ENCODE measurements around the gene ZSCAN12.
"Not testable (repeated sequence)": the region's sequence is repeated elsewhere in the genome, so short reads cannot be mapped to it uniquely, and the experiment has no call there.

ZSCAN12 gene

GRCh38 chr6:28393912-28394662 lies 5.5 kb downstream of the ZSCAN12 start:
- no peak for DNase-seq (ENCODE audit: low read depth in 2 of 2)

- DNase-seq (ENCODE audit: low read depth in 2 of 2): no peak
These were observed 8.9 kb downstream of the ZSCAN12 start for GRCh38 chr6:28390688-28391087.

GRCh38 chr6:28384143-28384533 lies 15.4 kb downstream of the ZSCAN12 start:
- DNase-seq (ENCODE audit: low read depth in 2 of 2): no peak

- peak in 1 of 2 donors; percentile 21 for DNase-seq (ENCODE audit: low read depth in 2 of 2)
These were observed 16.1 kb downstream of the ZSCAN12 start for GRCh38 chr6:28383235-28384142.

- DNase-seq (ENCODE audit: low read depth in 2 of 2): no peak
These were observed 19.2 kb downstream of the ZSCAN12 start for GRCh38 chr6:28380381-28380780.

GRCh38 chr6:28378644-28379043 lies 20.9 kb downstream of the ZSCAN12 start:
- DNase-seq (ENCODE audit: low read depth in 2 of 2): no peak

- no peak for DNase-seq (ENCODE audit: low read depth in 2 of 2)
These were observed 21.7 kb downstream of the ZSCAN12 start for GRCh38 chr6:28377879-28378278.

- DNase-seq (ENCODE audit: low read depth in 2 of 2): no peak
These were observed 25.6 kb downstream of the ZSCAN12 start for GRCh38 chr6:28373925-28374324.

GRCh38 chr6:28371706-28372451 lies 27.7 kb downstream of the ZSCAN12 start:
- DNase-seq (ENCODE audit: low read depth in 2 of 2): no peak

GRCh38 chr6:28371280-28371679 lies 28.3 kb downstream of the ZSCAN12 start:
- DNase-seq (ENCODE audit: low read depth in 2 of 2): no peak

GRCh38 chr6:28370440-28370839 lies 29.1 kb downstream of the ZSCAN12 start:
- DNase-seq (ENCODE audit: low read depth in 2 of 2): no peak

GRCh38 chr6:28369463-28369862 lies 30.1 kb downstream of the ZSCAN12 start:
- no peak for DNase-seq (ENCODE audit: low read depth in 2 of 2)

- no peak for DNase-seq (ENCODE audit: low read depth in 2 of 2)
These were observed 31.0 kb downstream of the ZSCAN12 start for GRCh38 chr6:28368522-28368921.

GRCh38 chr6:28365590-28365989 lies 34.0 kb downstream of the ZSCAN12 start:
- not testable (repeated sequence) for DNase-seq (ENCODE audit: low read depth in 2 of 2)

GRCh38 chr6:28360961-28361360 lies 38.6 kb downstream of the ZSCAN12 start:
- DNase-seq (ENCODE audit: low read depth in 2 of 2): no peak

- DNase-seq (ENCODE audit: low read depth in 2 of 2): not testable (repeated sequence)
These were observed 40.0 kb downstream of the ZSCAN12 start for GRCh38 chr6:28359562-28359961.

- DNase-seq (ENCODE audit: low read depth in 2 of 2): no peak
These were observed 42.5 kb downstream of the ZSCAN12 start for GRCh38 chr6:28357036-28357435.

- DNase-seq (ENCODE audit: low read depth in 2 of 2): no peak
These were observed 42.9 kb downstream of the ZSCAN12 start for GRCh38 chr6:28356666-28357020.

- peak; percentile 24 to 50 for DNase-seq (ENCODE audit: low read depth in 2 of 2)
These were observed 43.5 kb downstream of the ZSCAN12 start for GRCh38 chr6:28355743-28356665.

- DNase-seq (ENCODE audit: low read depth in 2 of 2): no peak
These were observed 44.6 kb downstream of the ZSCAN12 start for GRCh38 chr6:28354688-28355554.

All from stimulated activated CD4-positive, alpha-beta T cell treated with anti-CD3 and anti-CD28 coated beads, Interleukin-15, amount 100 ng/mL, for 48 hours (primary cell).